ENCODE results near the gene TRAPPC12. TPM values are rescaled to one million over a fixed set of nuclear protein-coding genes. Genes with fewer than 3 reads are reported as not detected.

TRAPPC12 gene
- total and polyA plus RNA-seq, 8 donors, result 35.2 to 97.5 (median 40.9) TPM

GRCh38 chr2:3396920-3397559 lies 17.5 kb downstream of the TRAPPC12 start:
- FAIRE-seq, result no peak

GRCh38 chr2:3398857-3399256 lies 19.4 kb downstream of the TRAPPC12 start:
- DNase-seq (no peak), FAIRE-seq (no peak), ATAC-seq (no peak)
- Histone ChIP-seq H3K27me3 (no peaks in the 10 kb centered on the region), H3K27ac (no peak overlapping the region), H3K9me3 (no peaks in the 10 kb centered on the region), H3K4me3 (no peak overlapping the region), H3K36me3 (peaks cover 3 to 17% (median 9%) of the 10 kb centered on the region in 3 donors), H3K4me1 (no peaks in the 10 kb centered on the region)
- WGBS, 2 donors, result 89 to 90% methylated on average over 5 of the region's 5 CpGs
- TF ChIP-seq CTCF (IDR thresholded peaks at IDR 0.05), result no peak
- intact Hi-C loops (cut with DNase I), result no loop called here

More at GRCh38 chr2:3396920-3397559, 17.5 kb downstream of the TRAPPC12 start:
- peaks cover under 1 to 9% (median 3%) of the 10 kb centered on the region in 3 donors for H3K36me3 ChIP-seq
- no peaks in the 10 kb centered on the region for H3K27me3 ChIP-seq
- intact Hi-C loops (cut with DNase I), result no loop called here
- ATAC-seq, result no peak
- TF ChIP-seq CTCF (IDR thresholded peaks at IDR 0.05), result no peak
- no peaks in the 10 kb centered on the region for H3K4me1 ChIP-seq
- H3K9me3 ChIP-seq, result no peaks in the 10 kb centered on the region
- no peak overlapping the region for H3K27ac ChIP-seq
- 95 to 100% methylated on average over 1 of the region's 1 CpG for WGBS, 2 donors
- DNase-seq, result no peak
- H3K4me3 ChIP-seq, result no peak overlapping the region

GRCh38 chr2:3399381-3399780 lies 19.9 kb downstream of the TRAPPC12 start:
- 72 to 74% methylated on average over 3 of the region's 3 CpGs for WGBS, 2 donors
- Histone ChIP-seq H3K4me3 (no peak overlapping the region), H3K27me3 (no peaks in the 10 kb centered on the region), H3K36me3 (peaks cover 3 to 15% (median 9%) of the 10 kb centered on the region in 3 donors), H3K4me1 (no peaks in the 10 kb centered on the region), H3K27ac (no peak overlapping the region), H3K9me3 (no peaks in the 10 kb centered on the region)
- FAIRE-seq, result no peak
- intact Hi-C loops (cut with DNase I), result no loop called here
- no peak for TF ChIP-seq CTCF (IDR thresholded peaks at IDR 0.05)
- DNase-seq, result no peak
- no peak for ATAC-seq

GRCh38 chr2:3399829-3400228 lies 20.3 kb downstream of the TRAPPC12 start:
- DNase-seq (no peak), ATAC-seq (peak in 3 of 4 donors; percentile 46 to 58 (median 56)), FAIRE-seq (no peak)
- Histone ChIP-seq H3K27ac (no peak overlapping the region), H3K27me3 (no peaks in the 10 kb centered on the region), H3K4me3 (no peak overlapping the region), H3K36me3 (peaks cover 3 to 15% (median 9%) of the 10 kb centered on the region in 3 donors), H3K4me1 (no peaks in the 10 kb centered on the region), H3K9me3 (no peaks in the 10 kb centered on the region)
- intact Hi-C loops (cut with DNase I), result no loop called here
- no peak for TF ChIP-seq CTCF (IDR thresholded peaks at IDR 0.05)
- 77 to 79% methylated on average over 9 of the region's 9 CpGs for WGBS, 2 donors

- FAIRE-seq, result no peak
Observed at GRCh38 chr2:3403587-3404334, 24.3 kb downstream of the TRAPPC12 start.

More at GRCh38 chr2:3403587-3404334, 24.3 kb downstream of the TRAPPC12 start:
- intact Hi-C loops (cut with DNase I), result no loop called here
- H3K4me1 ChIP-seq, result no peaks in the 10 kb centered on the region
- H3K27me3 ChIP-seq, result no peaks in the 10 kb centered on the region
- DNase-seq, result peak in 1 of 6 donors; percentile 31
- 90 to 94% methylated on average over 11 of the region's 11 CpGs for WGBS, 2 donors
- H3K36me3 ChIP-seq, result peaks cover 0 to 15% (median 9%) of the 10 kb centered on the region in 3 donors
- TF ChIP-seq CTCF (IDR thresholded peaks at IDR 0.05), result no peak
- H3K9me3 ChIP-seq, result no peaks in the 10 kb centered on the region
- no peak overlapping the region for H3K27ac ChIP-seq
- ATAC-seq, result no peak
- H3K4me3 ChIP-seq, result no peak overlapping the region
